NCI-H446 (cell line): ENCODE data around the gene NKD2.
"Not testable (repeated sequence)": the region's sequence is repeated elsewhere in the genome, so short reads cannot be mapped to it uniquely, and the experiment has no call there.

Experiments
- DNase-seq, 2 experiments: peaks; one replicate each; lab custom pipeline; 2025; lab: John Stamatoyannopoulos, UW

NKD2 gene

DNA sequence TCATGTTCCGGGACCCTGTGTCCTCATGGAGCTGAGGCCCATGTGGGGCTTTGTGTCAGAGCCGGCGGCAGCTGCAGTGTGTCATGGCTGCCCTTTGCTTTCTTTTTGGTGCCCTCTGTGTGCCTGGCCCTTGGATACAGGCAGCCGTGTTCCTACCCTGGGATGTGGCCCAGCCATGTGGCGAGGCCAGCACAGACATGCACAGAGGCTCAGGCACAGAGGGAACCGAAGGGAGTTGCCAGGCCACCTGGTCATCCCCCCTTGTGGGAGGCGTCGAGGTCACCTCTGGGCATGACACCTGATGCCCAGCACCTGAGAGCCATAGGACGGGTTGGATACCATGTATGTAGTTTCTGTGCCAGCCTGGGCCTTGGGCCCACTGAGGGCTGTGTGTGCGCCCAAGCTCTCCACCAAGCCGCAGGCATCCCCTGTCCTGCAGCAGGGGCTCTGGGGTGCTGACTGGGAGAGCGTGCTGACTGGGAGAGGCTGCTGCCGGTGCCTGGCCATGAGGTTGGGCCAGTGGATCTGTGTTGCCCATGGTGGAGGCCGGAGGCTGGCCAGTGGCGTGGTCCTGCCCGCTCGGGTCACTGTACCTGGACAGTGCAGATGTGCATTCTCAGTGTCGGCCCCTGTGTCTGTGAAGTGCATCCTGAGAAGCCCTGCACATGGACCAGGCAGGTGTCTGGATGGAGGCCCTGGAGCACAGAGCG, 4.8 kb downstream of the NKD2 start:
- no peak for DNase-seq

DNA sequence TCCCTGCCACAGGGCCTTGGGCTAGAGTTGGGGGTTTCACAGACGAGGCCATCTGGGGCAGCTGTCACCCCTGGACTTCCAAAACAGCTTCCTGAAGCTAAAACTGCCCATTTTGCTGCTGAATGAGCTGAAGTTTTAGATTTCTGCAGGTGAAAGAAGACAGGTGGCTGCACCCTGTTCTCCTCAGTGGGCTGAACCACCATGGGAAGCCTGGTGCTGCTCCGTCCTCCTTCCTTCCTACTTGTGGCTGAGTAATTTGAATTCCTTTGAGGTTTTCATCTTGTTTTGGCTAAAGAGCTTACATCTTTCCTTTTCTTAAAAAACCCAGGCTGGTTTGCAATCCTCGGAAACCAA, 5.3 kb downstream of the NKD2 start:
- DNase-seq: no peak

DNA sequence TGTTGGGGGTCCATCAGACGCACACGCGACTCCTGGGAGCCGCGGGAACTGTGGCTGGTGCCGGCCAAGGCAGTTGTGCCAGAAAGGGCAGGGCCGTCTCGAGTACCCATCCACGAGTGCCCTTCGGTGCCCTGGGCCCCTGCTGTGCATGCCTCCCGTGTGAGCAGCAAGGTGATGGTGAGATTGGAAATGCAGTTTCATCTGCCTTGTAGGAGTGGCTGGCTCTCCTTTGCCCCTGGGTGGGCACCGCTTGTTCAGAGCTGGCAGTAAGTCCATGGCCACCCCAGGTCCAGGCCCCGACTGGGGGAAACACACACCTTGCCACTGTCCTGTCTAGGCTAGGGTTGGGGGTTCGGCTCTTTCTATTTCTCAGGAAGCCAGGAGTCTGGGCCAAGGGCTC, 5.7 kb downstream of the NKD2 start:
- no peak for DNase-seq

DNA sequence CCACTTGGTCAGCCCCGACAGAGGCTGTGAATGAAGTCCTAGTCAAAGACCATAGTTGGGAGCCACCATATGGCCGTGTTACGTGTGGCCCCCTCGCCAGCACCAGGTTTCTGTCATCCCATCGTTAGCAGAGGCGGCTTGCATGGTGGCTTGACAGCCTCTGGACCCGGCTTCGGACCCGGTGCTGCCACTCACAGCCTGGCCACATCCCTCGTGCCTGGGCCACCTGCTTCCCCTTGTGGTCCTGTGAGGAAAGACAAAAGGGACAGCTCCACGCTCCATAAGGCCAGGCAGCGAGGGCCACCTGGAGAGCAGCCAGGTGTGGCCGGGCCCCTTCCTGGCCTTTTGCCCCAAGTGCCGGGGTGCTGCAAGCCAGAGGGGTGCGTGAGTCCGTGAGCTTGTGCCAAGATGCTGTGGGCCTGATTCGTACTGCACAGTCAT, 6.2 kb downstream of the NKD2 start:
- no peak for DNase-seq

DNA sequence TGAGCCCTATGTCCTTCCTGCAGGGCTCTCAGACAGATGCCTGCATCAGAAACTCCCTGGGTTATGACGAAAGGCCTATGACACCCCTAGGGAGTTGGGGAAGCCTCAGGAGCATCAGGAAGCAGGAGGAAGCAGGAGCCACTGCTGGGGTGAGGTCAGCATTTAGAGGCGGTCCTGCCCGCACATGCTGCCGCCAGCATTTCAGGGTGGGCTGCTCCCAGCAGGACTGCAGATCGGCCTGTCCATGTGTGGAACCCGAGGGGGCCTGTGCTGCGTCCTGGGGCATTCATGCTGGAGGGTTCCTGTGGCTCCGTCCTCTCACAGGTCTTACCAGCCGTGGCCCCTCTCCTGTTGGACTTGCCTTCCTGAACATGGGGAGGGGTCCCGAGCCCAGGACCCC, 6.9 kb downstream of the NKD2 start:
- DNase-seq: no peak

DNA sequence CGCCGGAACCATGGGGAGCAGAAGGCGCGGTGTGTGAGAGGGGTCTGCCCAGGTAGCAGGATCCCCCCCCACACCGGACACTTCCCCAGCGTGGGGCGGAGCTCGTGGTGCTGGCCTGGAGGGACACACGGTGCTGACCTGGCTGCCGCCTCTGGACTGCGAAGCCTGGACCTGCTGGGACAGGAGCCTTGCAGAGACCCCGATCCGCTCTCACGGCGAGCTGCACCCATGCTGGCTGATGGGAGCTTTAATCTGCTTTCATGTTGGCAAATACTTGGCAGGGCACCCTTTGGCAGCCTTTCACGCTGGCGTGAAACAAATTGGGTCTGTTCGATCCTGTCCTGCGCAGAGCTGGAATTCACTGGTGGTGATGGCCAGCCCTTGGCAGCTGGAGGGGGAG, 7.4 kb downstream of the NKD2 start:
- DNase-seq: no peak

DNA sequence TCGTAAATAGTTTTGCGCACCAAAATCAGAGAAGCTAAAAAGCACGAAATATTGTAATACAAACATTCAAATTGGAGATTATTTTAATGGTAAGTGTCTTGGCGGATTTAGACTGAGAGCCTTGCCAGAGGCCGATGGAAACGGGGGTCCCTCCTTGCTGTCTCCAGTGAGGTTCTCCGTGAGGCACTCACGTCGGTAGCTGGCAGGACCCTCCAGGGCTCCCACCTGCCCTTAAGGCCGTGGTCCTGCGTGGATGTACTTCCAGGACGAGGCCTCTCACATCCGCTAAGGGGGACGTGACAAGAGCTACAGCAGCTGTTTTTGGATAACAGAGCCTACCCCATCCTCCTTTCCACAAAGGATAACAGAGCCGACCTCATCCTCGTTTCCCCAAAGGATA, 7.9 kb downstream of the NKD2 start:
- DNase-seq: no peak

DNA sequence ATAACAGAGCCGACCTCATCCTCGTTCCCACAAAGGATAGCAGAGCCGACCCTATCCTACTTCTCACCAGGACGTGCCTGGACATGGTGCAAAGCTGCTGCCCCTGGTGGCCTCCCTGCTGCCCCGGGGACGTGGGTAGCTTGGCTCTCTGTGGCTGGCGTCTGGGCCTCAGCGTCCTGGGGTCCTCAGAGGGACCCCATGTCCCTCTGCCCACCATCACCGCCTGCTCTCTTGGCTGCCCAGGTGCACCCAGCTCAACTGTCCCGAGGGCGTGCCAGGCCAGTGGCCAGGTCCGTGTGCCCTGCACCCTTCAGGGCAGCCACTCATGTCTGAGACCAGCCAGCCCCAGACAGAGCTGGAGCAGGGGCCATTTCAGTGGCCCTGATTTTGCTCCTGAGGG, 8.5 kb downstream of the NKD2 start:
- DNase-seq: no peak

DNA sequence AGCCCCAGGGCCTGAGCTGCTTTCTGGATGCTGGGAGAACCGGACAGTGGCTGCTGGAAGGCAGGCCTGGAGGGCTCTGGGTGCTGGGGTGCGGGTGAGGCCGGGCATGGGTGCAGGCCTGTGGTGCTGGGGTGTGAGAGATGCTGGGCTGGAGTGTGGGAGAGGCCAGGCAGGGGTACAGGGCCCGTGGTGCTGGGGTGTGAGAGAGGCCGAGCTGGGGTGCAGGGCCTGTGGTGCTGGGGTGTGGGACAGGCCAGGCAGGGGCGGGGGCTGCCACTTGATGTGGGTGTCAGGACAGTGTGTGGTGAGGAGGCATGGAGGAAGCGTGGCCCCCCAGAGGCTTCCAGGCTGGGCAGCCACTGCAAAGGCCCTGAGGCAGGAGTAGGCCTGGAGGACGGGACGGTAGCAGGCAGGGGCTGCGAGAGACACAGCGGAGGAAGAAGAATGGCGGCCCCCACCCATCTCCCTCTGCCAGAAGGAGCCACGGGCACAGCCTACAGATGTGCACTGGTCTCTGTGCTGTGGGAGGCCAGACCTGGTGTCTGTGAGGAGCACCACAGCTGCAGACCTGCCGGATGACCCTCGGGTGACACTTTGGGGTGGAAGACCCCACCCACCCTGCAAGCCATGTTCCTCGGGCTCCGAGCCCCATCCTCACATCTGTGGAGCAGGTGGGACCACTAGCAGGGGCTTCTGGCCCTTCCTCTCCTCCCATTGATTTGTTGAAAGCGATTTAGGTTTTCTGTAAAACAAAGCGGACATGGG, 9.3 kb downstream of the NKD2 start:
- no peak for DNase-seq

DNA sequence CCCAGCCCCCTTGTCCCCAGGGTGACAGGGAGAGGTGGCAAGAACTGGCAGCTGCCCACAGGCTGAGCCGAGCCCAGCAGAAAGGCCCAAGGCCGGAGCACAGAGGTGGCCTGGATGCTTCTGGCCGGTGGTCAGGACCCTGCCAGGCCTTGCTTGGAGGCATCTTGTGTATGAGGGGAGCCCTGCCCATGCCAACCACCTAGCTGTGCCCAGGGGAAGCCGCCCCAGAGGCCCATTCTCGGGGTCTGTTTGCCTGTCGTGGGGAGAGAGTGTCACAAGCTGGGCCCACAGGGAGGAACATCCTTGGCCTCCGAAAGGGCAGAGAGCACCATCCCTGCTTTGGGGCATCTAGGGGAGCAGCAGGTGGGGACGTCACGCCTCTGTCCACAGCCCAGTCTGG, 10.0 kb downstream of the NKD2 start:
- DNase-seq: no peak

DNA sequence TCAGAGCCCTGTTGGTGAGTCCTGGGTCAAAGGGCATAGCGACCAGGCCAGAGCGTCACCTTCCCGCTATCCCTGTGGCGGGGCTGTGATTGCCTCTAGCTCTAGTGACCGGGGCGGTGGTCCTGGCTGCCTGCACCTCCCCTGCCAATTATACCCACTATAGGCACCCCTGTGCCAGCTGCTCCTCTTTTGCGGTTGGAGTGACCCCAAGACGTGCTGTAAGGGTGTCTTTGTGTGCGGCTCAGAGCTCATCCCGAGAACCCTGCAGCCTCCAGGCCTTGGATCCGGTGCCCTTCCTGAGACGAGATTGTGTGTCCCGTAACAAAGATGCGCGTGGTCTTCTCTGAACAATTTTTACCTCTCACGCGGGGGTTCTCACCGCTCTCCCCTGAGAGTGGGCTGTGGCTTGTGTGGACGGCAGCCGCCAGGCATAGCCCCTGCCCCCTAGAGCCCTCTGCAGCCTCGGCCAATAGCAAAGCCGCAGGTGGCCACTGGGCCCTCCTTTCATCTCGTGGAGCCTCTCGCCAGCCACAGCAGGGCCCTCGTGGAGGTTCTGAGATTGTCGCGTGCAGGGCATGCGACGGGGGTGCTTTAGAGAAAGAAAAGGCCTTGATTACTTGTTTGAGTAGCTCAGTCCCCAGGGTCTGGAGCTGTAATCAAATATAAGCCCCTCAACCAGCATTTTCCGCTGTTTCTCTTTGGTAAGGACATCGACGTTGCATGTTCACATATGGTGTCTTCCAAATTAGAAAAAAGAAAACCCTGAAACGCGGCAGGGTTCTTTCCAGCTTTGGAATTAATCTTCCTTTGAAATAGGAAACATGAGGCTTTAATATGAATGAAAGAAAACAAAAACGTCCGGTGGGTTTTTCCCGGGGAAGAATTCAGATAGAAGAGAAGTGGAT, 10.7 kb downstream of the NKD2 start:
- no peak for DNase-seq

DNA sequence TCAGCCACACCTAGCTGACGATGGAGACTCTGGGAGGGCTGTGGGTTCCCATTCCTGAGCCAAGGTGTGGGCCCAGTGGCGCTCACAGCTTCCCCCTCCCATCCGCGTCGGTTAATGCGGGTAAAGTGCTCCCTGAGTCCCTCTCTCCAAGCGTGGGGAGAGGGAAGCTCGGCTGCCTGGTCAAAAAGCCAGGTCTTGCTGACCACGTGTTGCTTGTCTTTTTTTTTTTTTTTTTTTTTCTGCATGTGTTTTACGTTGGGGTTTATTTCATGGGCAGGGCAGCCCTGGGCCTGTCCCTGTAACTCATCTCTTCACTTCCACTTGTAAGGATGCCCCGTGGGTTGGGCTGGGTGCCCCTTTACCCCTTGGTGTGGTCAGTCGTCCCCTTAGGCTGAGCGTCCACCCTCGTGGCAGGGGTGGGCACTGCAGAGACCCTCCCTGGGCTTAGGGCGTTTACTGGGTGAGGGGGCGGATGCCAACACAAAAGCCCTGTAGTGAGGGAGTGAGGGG, 11.9 kb downstream of the NKD2 start:
- no peak for DNase-seq

DNA sequence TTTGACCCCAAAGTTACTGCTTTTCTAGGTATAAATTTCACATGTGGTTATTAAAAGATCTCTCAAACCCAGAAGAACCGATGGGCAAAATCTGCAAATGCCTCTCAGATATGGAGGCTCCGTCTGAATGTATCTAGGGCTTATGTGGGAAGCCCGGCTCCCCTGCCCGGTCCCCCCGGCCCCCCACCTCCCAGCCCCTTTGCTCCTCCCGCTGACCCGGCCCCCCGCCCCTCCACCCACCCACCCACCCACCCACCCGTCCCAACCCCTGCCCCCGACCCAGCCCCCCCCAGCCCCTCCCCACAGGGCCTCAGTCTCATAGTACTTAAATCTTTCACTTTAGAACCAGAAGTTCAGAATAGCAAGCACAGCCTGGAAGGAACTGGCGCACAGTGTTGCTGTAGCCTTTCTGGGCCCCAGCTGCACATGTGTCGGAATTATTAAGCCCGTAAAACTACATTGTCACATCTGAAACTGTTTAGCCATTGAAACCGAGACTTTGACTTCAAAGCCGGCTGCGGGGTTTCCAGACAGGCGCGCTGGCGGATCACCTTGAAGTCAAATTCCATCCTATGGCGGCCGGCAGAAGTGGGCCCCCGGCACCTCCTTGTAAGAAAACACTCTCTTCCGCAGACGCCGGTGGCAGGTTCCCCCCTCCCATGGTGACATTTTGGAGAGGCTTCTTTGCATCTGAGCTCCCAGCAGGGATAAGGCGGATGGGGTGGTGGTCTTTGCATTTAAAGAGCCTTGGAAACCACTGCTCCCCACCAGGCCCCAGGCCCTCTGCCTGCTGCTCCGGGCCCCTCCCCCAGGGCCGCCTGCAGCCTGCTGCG, 12.8 kb downstream of the NKD2 start:
- DNase-seq: no peak

DNA sequence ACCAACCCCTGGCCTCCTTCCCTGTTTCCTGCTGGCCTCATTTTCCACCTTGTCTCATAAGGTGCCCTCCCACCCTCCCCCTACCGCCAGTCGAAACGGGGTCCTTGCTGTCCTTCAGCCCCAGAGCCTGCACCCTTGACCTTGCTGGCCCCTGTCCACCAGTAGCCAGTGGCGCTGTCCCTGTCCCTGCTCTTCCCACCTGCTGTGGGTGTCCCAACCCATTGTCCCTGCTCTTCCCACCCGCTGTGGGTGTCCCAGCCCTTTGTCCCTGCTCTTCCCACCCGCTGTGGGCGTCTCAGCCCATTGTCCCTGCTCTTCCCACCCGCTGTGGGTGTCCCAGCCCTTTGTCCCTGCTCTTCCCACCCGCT, 13.4 kb downstream of the NKD2 start:
- DNase-seq: not testable (repeated sequence)

DNA sequence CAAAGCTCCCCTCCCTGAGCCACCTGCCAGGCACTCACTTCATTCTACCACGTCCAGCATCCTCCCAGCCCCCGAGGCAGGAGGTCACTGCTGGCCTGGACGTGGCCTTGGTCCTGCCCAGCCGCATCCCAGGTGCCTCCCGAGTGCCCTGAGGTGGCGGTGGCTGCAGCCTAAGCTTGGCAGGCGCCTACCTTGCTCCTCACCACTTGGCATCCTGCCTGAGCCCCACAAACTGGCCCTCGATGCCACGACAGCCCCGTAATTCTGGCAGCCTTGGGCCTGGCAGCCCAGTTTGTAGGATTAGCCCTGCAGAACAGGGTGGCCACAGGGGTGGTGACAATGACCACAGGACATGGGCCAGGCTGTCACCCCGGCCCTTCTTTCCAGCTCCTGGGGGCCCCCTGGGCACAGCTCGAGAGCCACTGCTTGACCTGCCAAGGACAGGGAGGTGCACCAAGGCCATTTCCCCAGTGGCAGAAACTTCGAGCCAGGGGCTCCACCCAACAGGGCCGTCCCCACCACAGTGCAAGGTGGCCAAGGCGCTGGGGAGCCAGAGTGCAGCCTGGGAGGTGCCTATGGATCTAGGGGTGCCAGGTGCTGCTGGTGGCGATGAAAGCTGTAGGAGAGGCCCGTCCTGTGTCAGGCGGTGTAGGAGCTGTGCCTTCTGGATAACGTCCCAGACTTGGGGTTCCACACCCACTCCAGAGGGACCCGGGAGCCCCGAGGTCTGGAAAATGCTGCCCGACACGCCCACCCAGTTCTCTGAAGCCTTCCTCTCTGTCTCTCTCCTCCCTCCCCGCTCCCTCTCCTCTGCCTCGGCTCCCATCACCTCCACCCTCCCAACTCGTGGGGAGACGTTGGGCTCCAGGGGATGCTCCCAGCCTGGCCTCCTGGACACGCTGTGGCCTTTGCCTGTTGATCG, 18.4 kb downstream of the NKD2 start:
- no peak for DNase-seq

DNA sequence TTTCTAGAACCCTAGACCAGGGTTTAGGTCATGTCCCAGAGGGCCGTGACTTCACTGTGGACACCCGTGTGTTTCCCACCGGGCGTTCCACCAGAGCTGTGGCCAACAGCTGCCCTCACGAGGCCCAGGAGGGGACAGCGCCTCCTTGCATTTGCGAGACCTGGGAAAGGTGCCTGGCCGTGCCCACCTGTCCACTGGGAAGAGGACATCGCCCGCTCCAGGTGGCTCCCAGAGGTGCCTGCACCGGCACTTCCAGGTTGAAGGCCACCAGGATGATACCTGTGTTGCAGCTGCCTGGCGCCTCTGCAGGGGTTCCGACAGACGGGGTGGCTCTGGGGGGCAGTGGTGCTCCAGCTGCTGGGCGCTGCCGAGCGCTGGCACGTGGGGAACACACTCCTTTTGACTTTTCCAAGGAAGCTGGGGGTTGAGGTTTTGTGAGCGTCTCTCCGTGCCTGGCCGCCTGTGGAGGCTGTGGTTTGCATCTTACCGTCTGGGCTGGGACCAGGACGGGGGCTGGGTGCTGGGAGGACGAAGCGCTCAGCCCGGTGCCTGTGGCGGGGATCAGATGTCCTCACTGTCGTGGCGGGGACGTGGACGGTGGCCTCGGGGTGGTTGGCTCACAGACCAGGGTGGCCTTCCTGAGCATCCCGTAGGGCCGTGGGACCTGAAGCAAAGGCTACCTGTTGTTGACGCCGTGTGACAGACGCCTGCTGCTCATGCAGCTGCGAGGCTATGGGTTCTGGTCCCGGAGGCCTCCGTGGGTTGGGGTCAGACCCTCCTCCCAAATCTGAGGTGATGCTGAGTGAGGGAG, 19.2 kb downstream of the NKD2 start:
- DNase-seq: no peak

DNA sequence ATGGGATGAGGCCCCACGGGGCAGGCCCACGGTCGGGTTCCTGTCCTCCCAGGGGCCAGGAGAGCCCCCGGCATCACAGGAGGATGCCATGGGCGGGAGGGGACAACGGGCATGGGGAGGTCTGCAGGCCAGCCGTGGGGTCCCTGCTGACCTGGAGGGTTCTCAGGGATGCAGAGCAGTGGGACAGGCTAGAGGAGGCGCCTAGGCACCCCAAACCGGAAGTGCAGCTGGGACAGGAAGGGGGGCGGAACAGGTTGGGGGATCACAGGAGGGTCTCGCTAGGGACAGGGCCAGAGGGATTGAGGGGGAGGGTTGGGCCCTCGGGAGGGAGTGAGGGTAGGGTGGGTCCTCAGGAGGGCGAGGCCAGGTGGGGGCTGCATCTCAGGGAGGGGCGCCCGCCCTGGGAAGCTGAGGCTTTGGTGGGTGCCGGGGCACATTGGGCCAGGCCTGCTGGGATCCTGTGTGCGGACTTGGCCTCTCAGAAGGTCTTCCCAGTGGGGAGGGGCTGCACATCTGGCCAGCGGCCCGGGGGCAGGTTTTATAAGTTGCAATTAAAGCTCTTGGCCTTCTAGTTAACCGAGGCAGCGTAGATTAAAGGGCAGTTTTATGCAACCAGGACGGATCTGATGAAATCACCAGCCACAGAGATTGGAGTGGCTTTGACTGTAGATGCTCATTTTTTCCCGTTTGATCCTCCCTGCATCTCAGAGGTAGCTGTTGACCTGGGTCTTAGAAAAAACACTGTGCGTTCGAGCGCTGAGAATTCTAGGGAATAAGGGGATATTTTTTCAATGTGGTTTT, 20.1 kb downstream of the NKD2 start:
- DNase-seq: no peak

DNA sequence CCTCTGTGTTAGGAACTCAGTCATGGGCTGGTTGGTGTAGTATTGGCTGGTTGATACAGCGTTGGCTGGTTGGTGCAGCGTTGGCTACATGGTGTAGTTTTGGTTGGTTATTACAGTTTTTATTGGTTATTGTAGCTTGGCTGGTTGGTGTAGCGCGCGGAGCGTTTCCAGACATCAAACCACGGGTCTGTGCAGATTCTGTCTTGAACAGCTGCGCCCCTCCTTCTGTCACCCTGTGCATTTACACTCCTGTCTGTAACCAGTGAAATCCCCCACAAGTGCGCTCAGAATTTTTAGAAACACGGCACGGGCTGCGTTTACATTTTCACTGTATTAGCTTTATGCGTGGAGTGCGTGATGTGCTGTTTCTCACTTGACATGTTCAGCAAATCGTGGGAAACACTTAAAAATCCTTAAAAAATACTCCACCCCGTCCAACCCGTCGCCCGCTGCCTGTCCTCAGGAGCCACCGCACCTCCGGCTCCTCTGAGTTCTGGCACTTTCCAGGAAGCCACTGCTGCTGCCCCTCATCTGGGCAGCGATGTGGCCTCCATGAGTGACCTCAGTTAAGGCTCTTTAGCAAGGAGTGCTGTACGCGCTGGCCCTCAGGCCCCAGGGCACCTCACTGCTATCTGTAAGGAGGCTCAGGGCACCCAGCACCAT, 20.8 kb downstream of the NKD2 start:
- no peak for DNase-seq
